Uterus (tissue), 4 donors: ENCODE measurements around the gene HS3ST2. TPM values are rescaled to one million over a fixed set of nuclear protein-coding genes. Genes with fewer than 3 reads are reported as not detected.

ENCODE experiments used
- DNase-seq, 2 donors: peaks; one replicate each; pipeline ENCODE4 v3.0.0-alpha.2; 2019 to 2020
- H3K27ac ChIP-seq, 2 donors: fragments of 200-600 bp; sonication (generic); 1 replicate in 1 of 2; 2 replicates in 1 of 2; pipeline ENCODE4 v1.5.1; 2016 to 2018
- H3K27me3 ChIP-seq, 2 donors: fragments of 200-600 bp; sonication (generic); one replicate each; pipeline ENCODE4 v1.5.1; 2018 to 2019; ENCODE audit warnings: control low read depth in 1 of 2
- H3K36me3 ChIP-seq, 2 donors: fragments of 200-600 bp; sonication (generic); one replicate each; pipeline ENCODE4 v1.5.1; 2019; ENCODE audit warnings: control low read depth in 1 of 2
- H3K4me1 ChIP-seq, 2 donors: fragments of 200-600 bp; sonication (generic); one replicate each; pipeline ENCODE4 v1.5.1; 2018 to 2019; ENCODE audit warnings: control low read depth in 1 of 2
- H3K4me3 ChIP-seq, 2 donors: fragments of 200-600 bp; sonication (generic); 1 replicate in 1 of 2; 2 replicates in 1 of 2; pipeline ENCODE4 v1.5.1; 2018 to 2019; ENCODE audit warnings: mild to moderate bottlenecking in 1 of 2
- H3K9me3 ChIP-seq, 2 donors: fragments of 200-600 bp; sonication (generic); one replicate each; pipeline ENCODE4 v1.5.1; 2019; ENCODE audit warnings: control low read depth in 1 of 2
- CTCF ChIP-seq, 4 experiments: fragments of 200-600 bp in 2 of 4; fragments of 450-650 bp in 2 of 4; sonication (generic) in 2 of 4; IDR thresholded peaks; one replicate each; pipeline ENCODE4 v1.5.1; 2016 to 2019; ENCODE audit warnings: antibody characterized with exemption in 4 of 4, mild to moderate bottlenecking in 2 of 4, moderate library complexity in 1 of 4
- POLR2A ChIP-seq, 2 donors: fragments of 450-650 bp; IDR thresholded peaks; one replicate each; pipeline ENCODE4 v1.6.1; 2016; ENCODE audit warnings: antibody characterized with exemption in 2 of 2, mild to moderate bottlenecking in 1 of 2, moderate library complexity in 1 of 2
- intact Hi-C: fragments of 100-400 bp; cut with DNase I; formaldehyde crosslinking; loops from one replicate; pipeline ENCODE4 v1.15.1; 2023; ENCODE audit warnings: low total_unique reads
- total RNA-seq, 4 donors: library from RNA; depleted of rRNA in 3 of 4; stranded (reverse); fragments of >200 nt in 3 of 4; gene quantifications; one replicate each; pipeline versions ENCODE4 v1.1.0 to v1.2.4, GENCODE V29; 2014 to 2023
- donor health status: DM: yes; HTN: yes; CAD: no.

HS3ST2 gene
- total RNA-seq, 4 donors from 2014 or later, result 1.2 TPM; not detected in 3

- no peaks in the 10 kb centered on the region for H3K27me3 ChIP-seq
- H3K4me3 ChIP-seq, result no peak overlapping the region
- no peaks in the 10 kb centered on the region for H3K36me3 ChIP-seq
- H3K9me3 ChIP-seq, result no peaks in the 10 kb centered on the region
- TF ChIP-seq POLR2A (IDR thresholded peaks at IDR 0.05) (no peak), CTCF (IDR thresholded peaks at IDR 0.05) (no peak)
- intact Hi-C loops, result no loop called here
- DNase-seq, result no peak
- H3K4me1 ChIP-seq, result no peaks in the 10 kb centered on the region
- peak overlapping the region in 1 of 2 donors; percentile 47 for H3K27ac ChIP-seq
Measured at GRCh38 chr16:22941970-22942501, 128.1 kb downstream of the HS3ST2 start.

GRCh38 chr16:22942811-22943210 is 128.8 kb downstream of the HS3ST2 start:
- no peaks in the 10 kb centered on the region for H3K4me1 ChIP-seq
- H3K27ac ChIP-seq, result peak overlapping the region in 1 of 2 donors; percentile 47
- H3K27me3 ChIP-seq, result no peaks in the 10 kb centered on the region
- H3K9me3 ChIP-seq, result no peaks in the 10 kb centered on the region
- peak in 1 of 2 donors; percentile 19 for DNase-seq
- intact Hi-C loops, result no loop called here
- TF ChIP-seq POLR2A (IDR thresholded peaks at IDR 0.05) (no peak), CTCF (IDR thresholded peaks at IDR 0.05) (no peak)
- H3K4me3 ChIP-seq, result no peak overlapping the region
- H3K36me3 ChIP-seq, result no peaks in the 10 kb centered on the region

- intact Hi-C loops, result no loop called here
- Histone ChIP-seq H3K4me3 (no peak overlapping the region), H3K9me3 (no peaks in the 10 kb centered on the region), H3K36me3 (no peaks in the 10 kb centered on the region), H3K27me3 (no peaks in the 10 kb centered on the region), H3K4me1 (no peaks in the 10 kb centered on the region), H3K27ac (no peak overlapping the region)
- DNase-seq, result peak; percentile 39 to 43
- TF ChIP-seq POLR2A (IDR thresholded peaks at IDR 0.05), result no peak
- TF ChIP-seq CTCF (IDR thresholded peaks at IDR 0.05), result no peak
Measured at GRCh38 chr16:22945361-22945760, 131.4 kb downstream of the HS3ST2 start.

GRCh38 chr16:22946433-22946832 is 132.5 kb downstream of the HS3ST2 start:
- intact Hi-C loops, result no loop called here
- H3K9me3 ChIP-seq, result no peaks in the 10 kb centered on the region
- no peaks in the 10 kb centered on the region for H3K4me1 ChIP-seq

More at GRCh38 chr16:22946433-22946832, 132.5 kb downstream of the HS3ST2 start:
- no peak overlapping the region for H3K4me3 ChIP-seq
- no peaks in the 10 kb centered on the region for H3K27me3 ChIP-seq
- DNase-seq, result no peak
- no peaks in the 10 kb centered on the region for H3K36me3 ChIP-seq
- TF ChIP-seq CTCF (IDR thresholded peaks at IDR 0.05) (no peak), POLR2A (IDR thresholded peaks at IDR 0.05) (no peak)
- H3K27ac ChIP-seq, result no peak overlapping the region
